K562 treated with DMSO at 1 percent for 24 hours (cell line): ENCODE results near the gene NARF. TPM values are rescaled to one million over a fixed set of nuclear protein-coding genes. Genes with fewer than 3 reads are reported as not detected.

ENCODE experiments used
- total RNA-seq: library from RNA; unstranded; fragments of 300-600 nt; gene quantifications from 2 replicates; pipeline ENCODE4 v1.2.3, GENCODE V29; 2022; ENCODE audit warnings: low read depth; ENCODE audit not compliant: insufficient read depth

Gene NARF
- total RNA-seq, result 354 and 357 TPM in 2 replicates

GRCh38 chr17:82458179-82458884 is at the start of gene NARF:
TSS of gene NARF (plus strand) at chr17:82458741. CDS start at chr17:82458804, 63 bp downstream.

GRCh38 chr17:82418001-82418986 is 40.2 kb upstream of the NARF start, which contains the start of the genes HEXD and OGFOD3:
TSS of gene HEXD (plus strand) at chr17:82418347. CDS start at chr17:82419800, 1,453 bp downstream.
TSS of gene OGFOD3 (minus strand) at chr17:82418586. CDS start at chr17:82418485, 101 bp downstream.

GRCh38 chr17:82450357-82451106 is 8.0 kb upstream of the NARF start, which contains the start of gene CYBC1:
TSS of gene CYBC1 (minus strand) at chr17:82450752. CDS start at chr17:82449254, 1,498 bp downstream.

GRCh38 chr17:82518826-82519810 is 60.6 kb downstream of the NARF start, which contains the start of gene FOXK2:
TSS of gene FOXK2 (plus strand) at chr17:82519732. CDS start at chr17:82519889, 157 bp downstream.

Other genes starting within 250 kb of the NARF start
- 13.4 and 16.2 TPM in 2 replicates for gene CCDC57, start 245.9 kb upstream of the NARF start, total RNA-seq
- 3.5 and 5.1 TPM in 2 replicates for gene SLC16A3, start 229.7 kb upstream of the NARF start, total RNA-seq
- gene CSNK1D, start 185.0 kb upstream of the NARF start, total RNA-seq, result 165 and 173 TPM in 2 replicates
- not detected in 2 replicates for gene CD7, start 141.1 kb upstream of the NARF start, total RNA-seq
- not detected in 2 replicates for gene SECTM1, start 125.0 kb upstream of the NARF start, total RNA-seq
- 2.7 and 3.2 TPM in 2 replicates for gene TEX19, start 99.5 kb upstream of the NARF start, total RNA-seq
- gene UTS2R, start 87.0 kb upstream of the NARF start, total RNA-seq, result 0.22 TPM in 1 of 2 replicates, not detected in the other
- 33.6 and 44.4 TPM in 2 replicates for gene HEXD, start 40.4 kb upstream of the NARF start, total RNA-seq
- gene OGFOD3, start 40.2 kb upstream of the NARF start, total RNA-seq, result 32.0 and 33.3 TPM in 2 replicates
- gene CYBC1, start 8.0 kb upstream of the NARF start, total RNA-seq, result 92.7 and 102 TPM in 2 replicates
- 48.2 and 54.4 TPM in 2 replicates for gene FOXK2, start 61.0 kb downstream of the NARF start, total RNA-seq
- gene WDR45B, start 189.7 kb downstream of the NARF start, total RNA-seq, result 34.3 and 36.9 TPM in 2 replicates
- gene RAB40B, start 240.0 kb downstream of the NARF start, total RNA-seq, result 3.7 and 6.7 TPM in 2 replicates